ENCODE results near the gene SDK1.

GRCh38 chr7:3753868-3754267 lies 452.8 kb downstream of the SDK1 start:
- TF ChIP-seq YY1 (IDR thresholded peaks at IDR 0.05; ENCODE audit: low read depth, low read length) (no peak), TAF1 (IDR thresholded peaks at IDR 0.05; ENCODE audit: low read depth, low read length) (no peak), GTF2F1 (IDR thresholded peaks at IDR 0.05; ENCODE audit: borderline replicate concordance, low read depth, low read length) (no peak), CTCF (IDR thresholded peaks at IDR 0.05; ENCODE audit: control extremely low read depth in 1 of 3, insufficient read depth in 1 of 3, low read depth in 1 of 3, low read length in 3 of 3) (no peak), EZH2 (IDR thresholded peaks at IDR 0.05; ENCODE audit: low read depth, low read length, severe bottlenecking) (no peak), JUND (IDR thresholded peaks at IDR 0.05; ENCODE audit: low read length) (no peak), RFX5 (IDR thresholded peaks at IDR 0.05; ENCODE audit: borderline replicate concordance, low read depth, low read length) (no peak), POLR2A (IDR thresholded peaks at IDR 0.05; ENCODE audit: control extremely low read depth in 1 of 2, low read depth in 2 of 2, low read length in 2 of 2) (no peak), EP300 (IDR thresholded peaks at IDR 0.05; ENCODE audit: borderline replicate concordance in 1 of 2, low read depth in 2 of 2, low read length in 2 of 2) (no peak), RAD21 (IDR thresholded peaks at IDR 0.05 in 1 of 2, conservative IDR thresholded peaks at IDR 0.05 in 1 of 2; ENCODE audit: low read depth in 2 of 2, low read length in 2 of 2) (no peak), CEBPB (IDR thresholded peaks at IDR 0.05; ENCODE audit: low read depth, low read length) (no peak), CREB1 (IDR thresholded peaks at IDR 0.05) (no peak), JUN (IDR thresholded peaks at IDR 0.05; ENCODE audit: low read depth, low read length) (no peak), USF2 (IDR thresholded peaks at IDR 0.05; ENCODE audit: low read length) (no peak)
